ENCODE measurements around the gene BTN2A1.

The BTN2A1 gene

GRCh38 chr6:26457806-26458688, at the start of gene BTN2A1:
BTN2A1 (plus strand) TSS chr6:26457955; CDS start chr6:26458637, 682 bp downstream.
- Histone ChIP-seq H3K4me3 (ENCODE audit: low read depth in 1 of 5, low read length in 5 of 5) (peak within 1 kb of the TSS; percentile 94 to 97 (median 96)), H3K27ac (ENCODE audit: low read depth, low read length) (peak within 1 kb of the TSS; percentile 96), H3K4me1 (ENCODE audit: control insufficient read depth in 5 of 5, insufficient read depth in 5 of 5, low read length in 5 of 5) (peaks cover 4 to 53% (median 38%) of the 10 kb centered on the region in 5 donors), H3K36me3 (ENCODE audit: control insufficient read depth in 5 of 5, insufficient read depth in 5 of 5, low read length in 5 of 5) (peaks cover 4 to 35% (median 25%) of the 10 kb centered on the region in 5 donors), H3K27me3 (ENCODE audit: control insufficient read depth in 5 of 5, insufficient read depth in 4 of 5, low read length in 5 of 5) (no peaks in the 10 kb centered on the region), H3K9me3 (ENCODE audit: control insufficient read depth in 5 of 5, low read length in 5 of 5) (no peaks in the 10 kb centered on the region), H3K9ac (ENCODE audit: low read length in 5 of 5) (peak within 1 kb of the TSS; percentile 91 to 99 (median 94))

GRCh38 chr6:26408828-26409730, 48.7 kb upstream of the BTN2A1 start:
- no peak overlapping the region for H3K9ac ChIP-seq (ENCODE audit: low read length in 5 of 5)
- H3K27me3 ChIP-seq (ENCODE audit: control insufficient read depth in 5 of 5, insufficient read depth in 4 of 5, low read length in 5 of 5), result no peaks in the 10 kb centered on the region
- no peak overlapping the region for H3K27ac ChIP-seq (ENCODE audit: low read depth, low read length)
- H3K36me3 ChIP-seq (ENCODE audit: control insufficient read depth in 5 of 5, insufficient read depth in 5 of 5, low read length in 5 of 5), result peaks cover 18 to 76% (median 51%) of the 10 kb centered on the region in 5 donors
- no peaks in the 10 kb centered on the region for H3K9me3 ChIP-seq (ENCODE audit: control insufficient read depth in 5 of 5, low read length in 5 of 5)
- peaks cover 0 to 9% (median 6%) of the 10 kb centered on the region in 5 donors for H3K4me1 ChIP-seq (ENCODE audit: control insufficient read depth in 5 of 5, insufficient read depth in 5 of 5, low read length in 5 of 5)
- no peak overlapping the region for H3K4me3 ChIP-seq (ENCODE audit: low read depth in 1 of 5, low read length in 5 of 5)

- Histone ChIP-seq H3K9me3 (ENCODE audit: control insufficient read depth in 5 of 5, low read length in 5 of 5) (no peaks in the 10 kb centered on the region), H3K4me3 (ENCODE audit: low read depth in 1 of 5, low read length in 5 of 5) (no peak overlapping the region), H3K27me3 (ENCODE audit: control insufficient read depth in 5 of 5, insufficient read depth in 4 of 5, low read length in 5 of 5) (no peaks in the 10 kb centered on the region), H3K36me3 (ENCODE audit: control insufficient read depth in 5 of 5, insufficient read depth in 5 of 5, low read length in 5 of 5) (peaks cover 18 to 68% (median 42%) of the 10 kb centered on the region in 5 donors), H3K9ac (ENCODE audit: low read length in 5 of 5) (no peak overlapping the region), H3K27ac (ENCODE audit: low read depth, low read length) (no peak overlapping the region), H3K4me1 (ENCODE audit: control insufficient read depth in 5 of 5, insufficient read depth in 5 of 5, low read length in 5 of 5) (peaks cover 0 to 10% (median 9%) of the 10 kb centered on the region in 5 donors)
Observed at GRCh38 chr6:26411751-26412150, 46.0 kb upstream of the BTN2A1 start.

- Histone ChIP-seq H3K4me1 (ENCODE audit: control insufficient read depth in 5 of 5, insufficient read depth in 5 of 5, low read length in 5 of 5) (peaks cover 0 to 9% (median 7%) of the 10 kb centered on the region in 5 donors), H3K9me3 (ENCODE audit: control insufficient read depth in 5 of 5, low read length in 5 of 5) (no peaks in the 10 kb centered on the region), H3K36me3 (ENCODE audit: control insufficient read depth in 5 of 5, insufficient read depth in 5 of 5, low read length in 5 of 5) (peaks cover 18 to 63% (median 41%) of the 10 kb centered on the region in 5 donors), H3K4me3 (ENCODE audit: low read depth in 1 of 5, low read length in 5 of 5) (no peak overlapping the region), H3K27me3 (ENCODE audit: control insufficient read depth in 5 of 5, insufficient read depth in 4 of 5, low read length in 5 of 5) (no peaks in the 10 kb centered on the region), H3K27ac (ENCODE audit: low read depth, low read length) (no peak overlapping the region), H3K9ac (ENCODE audit: low read length in 5 of 5) (no peak overlapping the region)
Observed at GRCh38 chr6:26412228-26412627, 45.5 kb upstream of the BTN2A1 start.

- no peak overlapping the region for H3K9ac ChIP-seq (ENCODE audit: low read length in 5 of 5)
- no peak overlapping the region for H3K27ac ChIP-seq (ENCODE audit: low read depth, low read length)
- no peak overlapping the region for H3K4me3 ChIP-seq (ENCODE audit: low read depth in 1 of 5, low read length in 5 of 5)
- peaks cover 0 to 9% (median 7%) of the 10 kb centered on the region in 5 donors for H3K4me1 ChIP-seq (ENCODE audit: control insufficient read depth in 5 of 5, insufficient read depth in 5 of 5, low read length in 5 of 5)
- peaks cover 18 to 56% (median 34%) of the 10 kb centered on the region in 5 donors for H3K36me3 ChIP-seq (ENCODE audit: control insufficient read depth in 5 of 5, insufficient read depth in 5 of 5, low read length in 5 of 5)
- no peaks in the 10 kb centered on the region for H3K27me3 ChIP-seq (ENCODE audit: control insufficient read depth in 5 of 5, insufficient read depth in 4 of 5, low read length in 5 of 5)
- no peaks in the 10 kb centered on the region for H3K9me3 ChIP-seq (ENCODE audit: control insufficient read depth in 5 of 5, low read length in 5 of 5)
Observed at GRCh38 chr6:26412954-26413353, 44.8 kb upstream of the BTN2A1 start.

GRCh38 chr6:26414281-26414680, 43.5 kb upstream of the BTN2A1 start:
- no peak overlapping the region for H3K9ac ChIP-seq (ENCODE audit: low read length in 5 of 5)
- H3K36me3 ChIP-seq (ENCODE audit: control insufficient read depth in 5 of 5, insufficient read depth in 5 of 5, low read length in 5 of 5), result peaks cover 14 to 46% (median 27%) of the 10 kb centered on the region in 5 donors
- H3K9me3 ChIP-seq (ENCODE audit: control insufficient read depth in 5 of 5, low read length in 5 of 5), result no peaks in the 10 kb centered on the region
- H3K27me3 ChIP-seq (ENCODE audit: control insufficient read depth in 5 of 5, insufficient read depth in 4 of 5, low read length in 5 of 5), result no peaks in the 10 kb centered on the region
- no peak overlapping the region for H3K4me3 ChIP-seq (ENCODE audit: low read depth in 1 of 5, low read length in 5 of 5)
- peaks cover 0 to 9% (median 7%) of the 10 kb centered on the region in 5 donors for H3K4me1 ChIP-seq (ENCODE audit: control insufficient read depth in 5 of 5, insufficient read depth in 5 of 5, low read length in 5 of 5)
- no peak overlapping the region for H3K27ac ChIP-seq (ENCODE audit: low read depth, low read length)

- peaks cover 0 to 9% (median 7%) of the 10 kb centered on the region in 5 donors for H3K4me1 ChIP-seq (ENCODE audit: control insufficient read depth in 5 of 5, insufficient read depth in 5 of 5, low read length in 5 of 5)
- no peak overlapping the region for H3K27ac ChIP-seq (ENCODE audit: low read depth, low read length)
- no peak overlapping the region for H3K4me3 ChIP-seq (ENCODE audit: low read depth in 1 of 5, low read length in 5 of 5)
- H3K27me3 ChIP-seq (ENCODE audit: control insufficient read depth in 5 of 5, insufficient read depth in 4 of 5, low read length in 5 of 5), result no peaks in the 10 kb centered on the region
- no peak overlapping the region for H3K9ac ChIP-seq (ENCODE audit: low read length in 5 of 5)
- H3K36me3 ChIP-seq (ENCODE audit: control insufficient read depth in 5 of 5, insufficient read depth in 5 of 5, low read length in 5 of 5), result peaks cover 12 to 38% (median 19%) of the 10 kb centered on the region in 5 donors
- H3K9me3 ChIP-seq (ENCODE audit: control insufficient read depth in 5 of 5, low read length in 5 of 5), result no peaks in the 10 kb centered on the region
Observed at GRCh38 chr6:26415036-26415614, 42.6 kb upstream of the BTN2A1 start.

GRCh38 chr6:26415791-26416190, 42.0 kb upstream of the BTN2A1 start:
- Histone ChIP-seq H3K9ac (ENCODE audit: low read length in 5 of 5) (no peak overlapping the region), H3K36me3 (ENCODE audit: control insufficient read depth in 5 of 5, insufficient read depth in 5 of 5, low read length in 5 of 5) (peaks cover 9 to 33% (median 14%) of the 10 kb centered on the region in 5 donors), H3K9me3 (ENCODE audit: control insufficient read depth in 5 of 5, low read length in 5 of 5) (no peaks in the 10 kb centered on the region), H3K4me1 (ENCODE audit: control insufficient read depth in 5 of 5, insufficient read depth in 5 of 5, low read length in 5 of 5) (peaks cover 0 to 15% (median 11%) of the 10 kb centered on the region in 5 donors), H3K4me3 (ENCODE audit: low read depth in 1 of 5, low read length in 5 of 5) (no peak overlapping the region), H3K27ac (ENCODE audit: low read depth, low read length) (no peak overlapping the region), H3K27me3 (ENCODE audit: control insufficient read depth in 5 of 5, insufficient read depth in 4 of 5, low read length in 5 of 5) (no peaks in the 10 kb centered on the region)

- Histone ChIP-seq H3K9ac (ENCODE audit: low read length in 5 of 5) (no peak overlapping the region), H3K36me3 (ENCODE audit: control insufficient read depth in 5 of 5, insufficient read depth in 5 of 5, low read length in 5 of 5) (peaks cover 6 to 28% (median 10%) of the 10 kb centered on the region in 5 donors), H3K4me1 (ENCODE audit: control insufficient read depth in 5 of 5, insufficient read depth in 5 of 5, low read length in 5 of 5) (peaks cover 2 to 17% (median 14%) of the 10 kb centered on the region in 5 donors), H3K9me3 (ENCODE audit: control insufficient read depth in 5 of 5, low read length in 5 of 5) (no peaks in the 10 kb centered on the region), H3K4me3 (ENCODE audit: low read depth in 1 of 5, low read length in 5 of 5) (no peak overlapping the region), H3K27ac (ENCODE audit: low read depth, low read length) (no peak overlapping the region), H3K27me3 (ENCODE audit: control insufficient read depth in 5 of 5, insufficient read depth in 4 of 5, low read length in 5 of 5) (no peaks in the 10 kb centered on the region)
Observed at GRCh38 chr6:26416288-26416687, 41.5 kb upstream of the BTN2A1 start.
